Stimulated activated CD8-positive, alpha-beta memory T cell treated with anti-CD3 and anti-CD28 coated beads, Interleukin-7, amount 100 ng/mL, for 4 hours (primary cell): ENCODE results near the gene TM9SF3.

ENCODE experiments used
- DNase-seq, 2 donors: peaks; one replicate each; pipeline ENCODE4 v3.0.0-alpha.2; 2020; ENCODE audit warnings: low read depth in 2 of 2

Gene TM9SF3

DNA sequence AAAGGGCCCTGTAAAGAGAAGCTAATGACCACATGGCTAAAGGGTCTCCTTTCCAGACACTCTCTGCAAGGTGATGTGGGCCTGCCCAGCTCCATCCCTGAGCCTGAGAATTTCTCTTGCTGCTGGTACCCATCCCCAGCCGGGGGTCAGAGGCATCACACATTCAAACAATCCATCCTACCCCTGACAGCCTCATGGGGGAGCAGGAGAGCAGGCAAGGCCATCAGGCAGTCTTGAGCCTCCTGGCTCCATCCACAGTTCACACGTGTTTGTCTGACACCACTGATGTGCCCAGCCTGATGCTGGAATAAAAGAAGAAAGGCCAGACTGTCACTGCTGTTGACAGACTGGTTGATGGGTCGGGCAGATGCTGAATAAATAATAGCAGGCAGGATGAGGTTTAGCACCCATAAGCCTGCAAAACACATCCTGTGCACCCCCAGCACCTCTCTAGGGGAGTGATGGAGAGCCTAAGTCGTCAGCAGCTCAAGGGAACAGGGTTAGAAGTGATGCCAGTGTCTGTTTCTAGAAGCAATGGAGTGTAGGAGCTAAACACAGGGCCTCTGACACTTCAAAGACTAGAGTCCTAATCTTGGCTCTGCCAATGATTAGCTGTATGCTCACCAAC lies 116.6 kb downstream of the TM9SF3 start:
- no peak for DNase-seq

DNA sequence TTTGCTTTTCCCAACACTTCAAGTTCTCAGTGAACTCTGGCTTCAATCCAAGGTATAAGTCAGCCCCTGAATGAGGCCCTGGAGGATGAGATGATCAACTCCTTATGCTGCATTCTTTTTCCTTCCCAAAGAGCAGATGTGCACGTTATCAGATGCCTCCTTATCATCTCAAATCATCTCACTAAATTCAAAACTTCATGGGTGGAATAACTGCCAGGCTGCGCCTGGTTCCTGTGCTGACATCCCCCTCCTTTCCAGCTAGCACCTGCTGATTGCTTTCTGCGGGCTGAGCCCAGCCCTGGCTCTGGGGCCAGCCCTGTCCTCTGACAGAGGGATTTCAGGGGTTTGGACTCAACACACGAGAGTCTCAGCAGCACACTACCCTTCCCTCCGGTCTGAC lies 118.0 kb downstream of the TM9SF3 start:
- DNase-seq: no peak
